Natural killer cell (primary cell): Measurements from ENCODE around the gene KIF18A. TPM values are rescaled to one million over a fixed set of nuclear protein-coding genes. Genes with fewer than 3 reads are reported as not detected.
"Not testable (repeated sequence)": the region's sequence is repeated elsewhere in the genome, so short reads cannot be mapped to it uniquely, and the experiment has no call there.

Experiments
- ATAC-seq, 3 donors: fragments of 150-1000 bp in 2 of 3; fragments of 200-7000 bp in 1 of 3; cut with Tn5 transposase; 1 replicate in 1 of 3; 2 replicates in 2 of 3; pipeline ENCODE4 v1.10.0; 2021; ENCODE audit warnings: mild to moderate bottlenecking in 2 of 3, moderate library complexity in 2 of 3
- DNase-seq, 2 donors: peaks; one replicate each; pipeline versions ENCODE4 v3.0.0 to v3.0.0-alpha.2; 2013 to 2021; ENCODE audit warnings: mixed read lengths in 1 of 2
- H3K27ac ChIP-seq: one replicate; pipeline ENCODE4 v1.5.1; 2013; ENCODE audit warnings: mild to moderate bottlenecking, low read length
- H3K27me3 ChIP-seq: one replicate; pipeline ENCODE4 v1.6.1; 2013; ENCODE audit warnings: low read length; ENCODE audit not compliant: control insufficient read depth, insufficient read depth
- H3K36me3 ChIP-seq: one replicate; pipeline ENCODE4 v1.6.1; 2013; ENCODE audit warnings: low read length; ENCODE audit not compliant: control insufficient read depth, insufficient read depth
- H3K4me1 ChIP-seq: one replicate; pipeline ENCODE4 v1.6.1; 2013; ENCODE audit warnings: low read length; ENCODE audit not compliant: control insufficient read depth, insufficient read depth
- H3K4me3 ChIP-seq: one replicate; pipeline ENCODE4 v1.5.1; 2013; ENCODE audit warnings: low read length
- H3K9me3 ChIP-seq: one replicate; pipeline ENCODE4 v1.6.1; 2013; ENCODE audit warnings: low read length; ENCODE audit not compliant: control insufficient read depth, insufficient read depth
- H3K27ac Mint-ChIP-seq, 2 donors: one replicate each; pipeline ENCODE4 v1.8.0; 2022; ENCODE audit warnings: mild to moderate bottlenecking in 2 of 2, mixed read lengths in 2 of 2, moderate library complexity in 1 of 2
- H3K27me3 Mint-ChIP-seq, 2 donors: one replicate each; pipeline ENCODE4 v1.8.0; 2022; ENCODE audit warnings: low read depth in 2 of 2, mixed read lengths in 2 of 2
- H3K36me3 Mint-ChIP-seq: one replicate; pipeline ENCODE4 v1.8.0; 2022; ENCODE audit warnings: mixed read lengths
- H3K4me1 Mint-ChIP-seq, 2 donors: one replicate each; pipeline ENCODE4 v1.8.0; 2022; ENCODE audit warnings: mixed read lengths in 2 of 2
- H3K4me3 Mint-ChIP-seq: one replicate; pipeline ENCODE4 v1.8.0; 2022; ENCODE audit warnings: mild to moderate bottlenecking, moderate library complexity, mixed read lengths
- H3K9me3 Mint-ChIP-seq, 2 donors: one replicate each; pipeline ENCODE4 v1.8.0; 2022; ENCODE audit warnings: mixed read lengths in 2 of 2
- WGBS: methylation state at CpG from one replicate; pipeline ENCODE4 v1.1.7; 2013; ENCODE audit warnings: missing lambda C conversion rate; ENCODE audit not compliant: insufficient coverage; 5-methylcytosine and 5-hydroxymethylcytosine counted together
- intact Hi-C: fragments of 100-400 bp; cut with micrococcal nuclease; formaldehyde crosslinking; loops from one replicate; pipeline ENCODE4 v1.14.2; 2022
- total RNA-seq, 4 donors: library from RNA; stranded (reverse); fragments of 120-200 nt in 1 of 4; gene quantifications; one replicate each; pipeline versions ENCODE4 v1.2.3 to v1.2.4, GENCODE V29; 2013 to 2022
- TF ChIP-seq, protein P1 (sequence below): fragments of 200-600 bp; IDR thresholded peaks from one replicate; pipeline ENCODE4 v1.8.0; 2022; ENCODE audit warnings: antibody characterized with exemption

KIF18A gene
- total RNA-seq, 3 donors from 2014 or later (not counting 1 experiment from before 2014, with no cell fraction given) = 3.7 to 6.9 (median 5.5) TPM

DNA sequence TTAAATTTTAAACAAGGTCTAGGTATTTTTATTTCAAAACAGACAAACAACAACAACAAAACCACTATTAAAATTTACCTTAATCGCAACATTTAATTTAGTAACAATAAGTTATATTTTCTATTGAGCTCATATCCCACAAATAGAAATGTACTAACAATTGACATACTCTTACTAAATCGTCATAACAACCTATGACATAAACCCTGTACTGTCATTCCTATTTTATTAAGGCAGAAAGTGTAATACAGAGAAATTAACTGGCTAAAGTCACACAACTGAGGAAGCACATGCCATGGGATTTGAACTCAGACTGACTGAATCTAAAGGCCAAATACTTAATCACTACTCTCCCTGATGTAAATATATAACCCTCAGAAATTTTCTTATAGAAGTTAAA is 3.0 kb downstream of the KIF18A start:
- no CpG with 5 or more reads among the region's 2 CpGs for WGBS
- Mint-ChIP-seq H3K4me1 (peaks cover 27 to 30% of the 10 kb centered on the region in 2 donors), H3K27me3 (no peaks in the 10 kb centered on the region), H3K4me3 (no peak overlapping the region), H3K27ac (no peak overlapping the region), H3K9me3 (no peaks in the 10 kb centered on the region), H3K36me3 (no peaks in the 10 kb centered on the region)
- no peak for DNase-seq
- H3K4me3 ChIP-seq = no peak overlapping the region
- H3K36me3 ChIP-seq = no peaks in the 10 kb centered on the region
- intact Hi-C loops = no loop called here
- ATAC-seq = no peak
- no peaks in the 10 kb centered on the region for H3K27me3 ChIP-seq
- H3K4me1 ChIP-seq = peaks cover 14% of the 10 kb centered on the region
- H3K9me3 ChIP-seq = no peaks in the 10 kb centered on the region
- no peak overlapping the region for H3K27ac ChIP-seq
- TF ChIP-seq, protein P1, sequence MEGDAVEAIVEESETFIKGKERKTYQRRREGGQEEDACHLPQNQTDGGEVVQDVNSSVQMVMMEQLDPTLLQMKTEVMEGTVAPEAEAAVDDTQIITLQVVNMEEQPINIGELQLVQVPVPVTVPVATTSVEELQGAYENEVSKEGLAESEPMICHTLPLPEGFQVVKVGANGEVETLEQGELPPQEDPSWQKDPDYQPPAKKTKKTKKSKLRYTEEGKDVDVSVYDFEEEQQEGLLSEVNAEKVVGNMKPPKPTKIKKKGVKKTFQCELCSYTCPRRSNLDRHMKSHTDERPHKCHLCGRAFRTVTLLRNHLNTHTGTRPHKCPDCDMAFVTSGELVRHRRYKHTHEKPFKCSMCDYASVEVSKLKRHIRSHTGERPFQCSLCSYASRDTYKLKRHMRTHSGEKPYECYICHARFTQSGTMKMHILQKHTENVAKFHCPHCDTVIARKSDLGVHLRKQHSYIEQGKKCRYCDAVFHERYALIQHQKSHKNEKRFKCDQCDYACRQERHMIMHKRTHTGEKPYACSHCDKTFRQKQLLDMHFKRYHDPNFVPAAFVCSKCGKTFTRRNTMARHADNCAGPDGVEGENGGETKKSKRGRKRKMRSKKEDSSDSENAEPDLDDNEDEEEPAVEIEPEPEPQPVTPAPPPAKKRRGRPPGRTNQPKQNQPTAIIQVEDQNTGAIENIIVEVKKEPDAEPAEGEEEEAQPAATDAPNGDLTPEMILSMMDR = no peak

DNA sequence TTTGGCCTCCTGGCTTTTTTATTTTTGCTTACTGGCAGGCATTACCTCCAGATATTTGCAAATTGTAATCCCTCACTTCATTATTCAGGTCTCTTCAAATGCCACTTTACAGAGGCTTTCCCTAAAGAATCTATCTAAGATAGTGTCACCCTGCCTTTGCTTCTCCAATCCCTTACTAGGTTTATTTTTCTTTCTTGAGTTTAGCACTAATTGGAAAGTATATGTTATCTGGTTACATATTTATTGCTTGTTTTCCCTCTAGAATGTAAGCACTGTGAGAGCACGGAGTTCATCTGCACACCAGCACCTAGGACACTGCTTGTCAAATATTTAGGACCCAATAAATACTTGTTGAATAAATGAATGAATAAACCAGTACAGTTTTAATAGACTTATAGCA is 3.5 kb downstream of the KIF18A start:
- ATAC-seq = no peak
- H3K27me3 ChIP-seq = no peaks in the 10 kb centered on the region
- H3K9me3 ChIP-seq = no peaks in the 10 kb centered on the region
- no peak overlapping the region for H3K27ac ChIP-seq
- H3K4me3 ChIP-seq = no peak overlapping the region
- intact Hi-C loops = no loop called here
- Mint-ChIP-seq H3K4me3 (no peak overlapping the region), H3K27me3 (no peaks in the 10 kb centered on the region), H3K36me3 (no peaks in the 10 kb centered on the region), H3K27ac (peak overlapping the region in 1 of 2 donors; percentile 35), H3K4me1 (peaks cover 22 to 24% of the 10 kb centered on the region in 2 donors), H3K9me3 (no peaks in the 10 kb centered on the region)
- WGBS = 100% methylated on average over 1 of the region's 1 CpG
- TF ChIP-seq, protein P1 = no peak
- no peak for DNase-seq
- H3K36me3 ChIP-seq = no peaks in the 10 kb centered on the region
- H3K4me1 ChIP-seq = peaks cover 13% of the 10 kb centered on the region

DNA sequence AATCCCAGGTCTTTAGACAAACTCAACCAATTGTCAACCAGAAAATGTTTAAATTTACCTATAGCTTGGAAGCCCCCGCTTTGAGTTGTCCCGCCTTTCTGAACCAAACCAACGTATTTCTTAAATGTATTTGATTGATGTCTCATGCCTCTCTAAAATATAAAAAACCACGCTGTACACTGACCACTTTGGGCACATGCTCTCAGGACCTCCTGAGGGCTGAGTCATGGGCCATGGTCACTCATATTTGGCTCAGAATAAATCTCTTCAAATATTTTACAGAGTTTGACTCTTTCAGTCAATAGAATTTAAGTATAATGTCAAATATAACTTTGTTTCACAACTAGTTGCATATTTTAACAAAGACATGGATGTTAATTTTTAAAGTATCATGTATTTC is 5.7 kb downstream of the KIF18A start:
- H3K4me3 Mint-ChIP-seq, H3K27me3 ChIP-seq, H3K27ac Mint-ChIP-seq, H3K4me1 Mint-ChIP-seq, H3K36me3 Mint-ChIP-seq, DNase-seq, intact Hi-C loops, H3K27me3 Mint-ChIP-seq, H3K4me1 ChIP-seq, H3K27ac ChIP-seq, ATAC-seq, H3K36me3 ChIP-seq, H3K4me3 ChIP-seq, H3K9me3 Mint-ChIP-seq, H3K9me3 ChIP-seq: not testable (repeated sequence)
- 96% methylated on average over 4 of the region's 4 CpGs for WGBS

DNA sequence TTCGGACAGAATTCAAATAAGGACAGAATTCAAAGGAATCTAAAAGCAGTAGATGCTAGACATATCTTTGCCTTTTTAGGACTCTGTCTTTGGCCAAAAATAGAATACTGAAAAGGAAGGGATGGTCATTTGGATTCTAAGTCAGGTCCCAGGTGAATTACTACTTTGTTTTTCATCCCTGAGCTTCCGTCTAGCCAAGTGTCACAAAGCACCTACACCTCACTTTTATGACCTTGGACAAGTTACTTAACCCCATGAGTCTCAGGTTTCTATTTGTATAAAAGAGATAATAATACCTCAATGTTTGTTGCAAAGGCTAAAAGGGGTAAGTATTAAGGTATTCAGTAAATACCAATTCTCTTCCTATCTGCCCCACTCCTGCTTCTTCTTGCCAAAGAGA is 7.3 kb downstream of the KIF18A start:
- H3K36me3 Mint-ChIP-seq = no peaks in the 10 kb centered on the region
- 100% methylated on average over 2 of the region's 2 CpGs for WGBS

More for the DNA sequence above, 7.3 kb downstream of the KIF18A start:
- H3K4me3 Mint-ChIP-seq = no peak overlapping the region
- H3K4me3 ChIP-seq = no peak overlapping the region
- TF ChIP-seq, protein P1 = no peak
- no peak for DNase-seq
- intact Hi-C loops = no loop called here
- ATAC-seq = no peak
- H3K9me3 ChIP-seq = no peaks in the 10 kb centered on the region
- no peak overlapping the region for H3K27ac ChIP-seq
- H3K4me1 Mint-ChIP-seq = no peaks in the 10 kb centered on the region
- H3K9me3 Mint-ChIP-seq = no peaks in the 10 kb centered on the region
- no peak overlapping the region for H3K27ac Mint-ChIP-seq
- H3K27me3 ChIP-seq = no peaks in the 10 kb centered on the region
- H3K36me3 ChIP-seq = no peaks in the 10 kb centered on the region
- H3K4me1 ChIP-seq = no peaks in the 10 kb centered on the region
- no peaks in the 10 kb centered on the region for H3K27me3 Mint-ChIP-seq
